ENCODE measurements around the gene AIFM3. TPM values are rescaled to one million over a fixed set of nuclear protein-coding genes. Genes with fewer than 3 reads are reported as not detected.

AIFM3 gene
- total and polyA plus RNA-seq, 2 donors (not counting 1 experiment from before 2014, with no cell fraction given): 3.0 to 6.0 TPM

- ChIA-PET POLR2A (no interaction called here), CTCF (interaction anchor here (0.7 to 2.1 kb wide), 12 partner anchors 11 to 706 kb away, joined by 3 to 8 read pairs (median 4); partner anchors contain the start of genes LZTR1 and THAP7)
- H4K20me1 ChIP-seq (ENCODE audit: control insufficient read depth, insufficient read depth, low read length, poor library complexity, severe bottlenecking): peaks cover 16% of the 10 kb centered on the region
- WGBS (ENCODE audit: insufficient coverage): 94% methylated on average over 15 of the region's 20 CpGs
- TF ChIP-seq EZH2 (IDR thresholded peaks at IDR 0.05; ENCODE audit: borderline replicate concordance, insufficient read depth, low read depth, low read length, poor library complexity, severe bottlenecking) (no peak), CTCF (IDR thresholded peaks at IDR 0.05) (no peak)
- peaks cover 24 to 33% of the 10 kb centered on the region in 2 donors for H3K4me1 ChIP-seq (ENCODE audit: control insufficient read depth in 2 of 2, insufficient read depth in 2 of 2, low read length in 2 of 2)
- no peak overlapping the region for H3K4me2 ChIP-seq (replicated peaks; ENCODE audit: low read depth, low read length, poor library complexity, severe bottlenecking)
- H3K27me3 Mint-ChIP-seq: peaks cover 16% of the 10 kb centered on the region
- no peak overlapping the region for H3K4me3 Mint-ChIP-seq
- no peak overlapping the region for H3K27ac Mint-ChIP-seq
- H3K79me2 ChIP-seq (ENCODE audit: control insufficient read depth, insufficient read depth, low read length): peaks cover 4% of the 10 kb centered on the region
- no peak overlapping the region for H3K4me3 ChIP-seq (ENCODE audit: control extremely low read depth in 1 of 5, extremely low read depth in 1 of 5, insufficient read depth in 1 of 5, low read depth in 2 of 5, low read length in 4 of 5)
- H3K9me3 Mint-ChIP-seq (ENCODE audit: insufficient read depth): no peaks in the 10 kb centered on the region
- no peak for DNase-seq
- H3K4me1 Mint-ChIP-seq: peaks cover 29% of the 10 kb centered on the region
- no peak overlapping the region for H3K27ac ChIP-seq (ENCODE audit: low read length in 2 of 2)
- H3K9me3 ChIP-seq (ENCODE audit: control extremely low read depth in 1 of 3, control insufficient read depth in 2 of 3, insufficient read depth in 1 of 3, low read length in 2 of 3): no peaks in the 10 kb centered on the region
- no peak for ATAC-seq (ENCODE audit: low read depth)
- peaks cover 0 to 43% (median 9%) of the 10 kb centered on the region in 4 experiments for H3K27me3 ChIP-seq (replicated peaks in 1 of 4; ENCODE audit: control extremely low read depth in 1 of 4, control insufficient read depth in 3 of 4, insufficient read depth in 4 of 4, low read length in 3 of 4)
- H3K36me3 ChIP-seq (replicated peaks in 1 of 2; ENCODE audit: control extremely low read depth in 1 of 2, control insufficient read depth in 1 of 2, extremely low read depth in 1 of 2, insufficient read depth in 2 of 2, low read length in 1 of 2): no peaks in the 10 kb centered on the region
- no peak overlapping the region for H3K9ac ChIP-seq (ENCODE audit: low read length)
- intact Hi-C loops (cut with micrococcal nuclease): loop anchor here (5.0 kb wide), 1 partner anchor 43 kb away; the partner anchor contains the start of gene CRKL
- H2AFZ ChIP-seq (ENCODE audit: insufficient read depth, low read depth, low read length, poor library complexity, severe bottlenecking): no peak overlapping the region
Observed at GRCh38 chr22:20959578-20960461, 7.2 kb upstream of the AIFM3 start.

- no peaks in the 10 kb centered on the region for H3K9me3 ChIP-seq (ENCODE audit: control extremely low read depth in 1 of 3, control insufficient read depth in 2 of 3, insufficient read depth in 1 of 3, low read length in 2 of 3)
Observed at GRCh38 chr22:20960609-20961008, 6.4 kb upstream of the AIFM3 start.

More at GRCh38 chr22:20960609-20961008, 6.4 kb upstream of the AIFM3 start:
- POLR2A ChIA-PET: no interaction called here
- H3K36me3 ChIP-seq (replicated peaks in 1 of 2; ENCODE audit: control extremely low read depth in 1 of 2, control insufficient read depth in 1 of 2, extremely low read depth in 1 of 2, insufficient read depth in 2 of 2, low read length in 1 of 2): no peaks in the 10 kb centered on the region
- H3K9ac ChIP-seq (ENCODE audit: low read length): no peak overlapping the region
- peaks cover 0 to 43% (median 9%) of the 10 kb centered on the region in 4 experiments for H3K27me3 ChIP-seq (replicated peaks in 1 of 4; ENCODE audit: control extremely low read depth in 1 of 4, control insufficient read depth in 3 of 4, insufficient read depth in 4 of 4, low read length in 3 of 4)
- H3K79me2 ChIP-seq (ENCODE audit: control insufficient read depth, insufficient read depth, low read length): peaks cover 4% of the 10 kb centered on the region
- no peak overlapping the region for H3K4me3 Mint-ChIP-seq
- H3K27ac Mint-ChIP-seq: no peak overlapping the region
- TF ChIP-seq EZH2 (IDR thresholded peaks at IDR 0.05; ENCODE audit: borderline replicate concordance, insufficient read depth, low read depth, low read length, poor library complexity, severe bottlenecking) (no peak), CTCF (IDR thresholded peaks at IDR 0.05) (no peak)
- H4K20me1 ChIP-seq (ENCODE audit: control insufficient read depth, insufficient read depth, low read length, poor library complexity, severe bottlenecking): peaks cover 16% of the 10 kb centered on the region
- H3K4me1 ChIP-seq (ENCODE audit: control insufficient read depth in 2 of 2, insufficient read depth in 2 of 2, low read length in 2 of 2): peaks cover 28 to 38% of the 10 kb centered on the region in 2 donors
- intact Hi-C loops (cut with micrococcal nuclease): no loop called here
- CTCF ChIA-PET: interaction anchor here (0.6 to 1.4 kb wide), 6 partner anchors 12 to 141 kb away, joined by 3 to 5 read pairs (median 4); no protein-coding TSS in a partner anchor
- H3K4me2 ChIP-seq (replicated peaks; ENCODE audit: low read depth, low read length, poor library complexity, severe bottlenecking): no peak overlapping the region
- DNase-seq (no peak), ATAC-seq (ENCODE audit: low read depth) (no peak)
- H3K4me1 Mint-ChIP-seq: peaks cover 33% of the 10 kb centered on the region
- no peaks in the 10 kb centered on the region for H3K9me3 Mint-ChIP-seq (ENCODE audit: insufficient read depth)
- H2AFZ ChIP-seq (ENCODE audit: insufficient read depth, low read depth, low read length, poor library complexity, severe bottlenecking): no peak overlapping the region
- H3K27me3 Mint-ChIP-seq: peaks cover 16% of the 10 kb centered on the region
- no peak overlapping the region for H3K27ac ChIP-seq (ENCODE audit: low read length in 2 of 2)
- WGBS (ENCODE audit: insufficient coverage): no CpG with 5 or more reads among the region's 4 CpGs
- no peak overlapping the region for H3K4me3 ChIP-seq (ENCODE audit: control extremely low read depth in 1 of 5, extremely low read depth in 1 of 5, insufficient read depth in 1 of 5, low read depth in 2 of 5, low read length in 4 of 5)
